HEK293 (cell line): ENCODE measurements around the gene MUC5B.
A peak's percentile ranks its signal among the peaks of the same experiment; 100 is the strongest.

Source experiments
- CTCF ChIA-PET: fragments of 350-600 bp; formaldehyde crosslinking; extraction: SDS; loops from one replicate; lab custom pipeline; 2021; ENCODE audit warnings: antibody characterized with exemption; lab: Yijun Ruan, JAX
- POLR2A ChIA-PET: fragments of 300-600 bp; formaldehyde crosslinking; extraction: SDS; loops from one replicate; lab custom pipeline; 2020; ENCODE audit warnings: antibody characterized with exemption, inconsistent platforms; lab: Yijun Ruan, JAX
- H3K27ac ChIP-seq: fragments of 200-500 bp; sonication (Bioruptor generic); 2 replicates; pipeline ENCODE4 v1.5.1; 2014; ENCODE audit warnings: low read depth, low read length, control low read depth, inconsistent platforms; ENCODE audit errors: extremely low read depth
- H3K36me3 ChIP-seq, 2 experiments: fragments of 200-500 bp in 1 of 2; sonication (Bioruptor generic) in 1 of 2; 1 replicate in 1 of 2; 2 replicates in 1 of 2; pipeline ENCODE4 v1.5.1; 2014 to 2017; ENCODE audit warnings: inconsistent platforms in 2 of 2, low read length in 2 of 2; ENCODE audit not compliant: control insufficient read depth in 2 of 2, insufficient read depth in 1 of 2
- H3K4me1 ChIP-seq: fragments of 200-500 bp; sonication (Bioruptor generic); 2 replicates; pipeline ENCODE4 v1.5.1; 2014; ENCODE audit warnings: mild to moderate bottlenecking, low read length, inconsistent platforms; ENCODE audit not compliant: control insufficient read depth, insufficient read depth
- H3K4me3 ChIP-seq: 2 replicates; pipeline ENCODE4 v1.5.1; 2011; ENCODE audit warnings: low read depth, mild to moderate bottlenecking, control low read depth, low read length, moderate library complexity
- H3K9me3 ChIP-seq: fragments of 200-500 bp; sonication (Bioruptor generic); 2 replicates; pipeline ENCODE4 v1.5.1; 2014; ENCODE audit warnings: low read depth, low read length, inconsistent platforms; ENCODE audit not compliant: control insufficient read depth, insufficient read depth
- GLIS1 ChIP-seq: fragments of 450-650 bp; formaldehyde crosslinking; IDR thresholded peaks from 2 replicates; pipeline ENCODE4 v1.5.1; 2016; ENCODE audit warnings: missing biosample characterization, missing genetic modification characterization
- GLIS2 ChIP-seq: fragments of 450-650 bp; formaldehyde crosslinking; IDR thresholded peaks from 2 replicates; pipeline ENCODE4 v1.5.1; 2016; ENCODE audit warnings: missing biosample characterization, missing genetic modification characterization
- PBX3 ChIP-seq: sonication (generic); formaldehyde crosslinking; IDR thresholded peaks from 2 replicates; pipeline ENCODE4 v1.8.1; 2022; ENCODE audit warnings: mild to moderate bottlenecking, moderate library complexity, missing genetic modification reagents
- SP2 ChIP-seq: fragments of 450-650 bp; formaldehyde crosslinking; IDR thresholded peaks from 2 replicates; pipeline ENCODE4 v1.5.1; 2016; ENCODE audit warnings: missing biosample characterization, missing genetic modification characterization
- SP3 ChIP-seq: fragments of 450-650 bp; formaldehyde crosslinking; IDR thresholded peaks from 2 replicates; pipeline ENCODE4 v1.5.1; 2016; ENCODE audit warnings: missing biosample characterization, missing genetic modification characterization
- SP7 ChIP-seq: fragments of 450-650 bp; formaldehyde crosslinking; IDR thresholded peaks from 2 replicates; pipeline ENCODE4 v1.5.1; 2016; ENCODE audit warnings: missing biosample characterization, missing genetic modification characterization
- ZBTB44 ChIP-seq: fragments of 450-650 bp; IDR thresholded peaks from 2 replicates; pipeline ENCODE4 v1.5.1; 2018; ENCODE audit warnings: missing biosample characterization, mild to moderate bottlenecking, missing genetic modification characterization
- ZBTB48 ChIP-seq: fragments of 450-650 bp; formaldehyde crosslinking; IDR thresholded peaks from 2 replicates; pipeline ENCODE4 v1.5.1; 2016; ENCODE audit warnings: missing biosample characterization, missing genetic modification characterization
- ZBTB8A ChIP-seq: fragments of 450-650 bp; formaldehyde crosslinking; IDR thresholded peaks from 2 replicates; pipeline ENCODE4 v1.5.1; 2016; ENCODE audit warnings: missing biosample characterization, missing genetic modification characterization
- ZIC2 ChIP-seq: fragments of 450-650 bp; formaldehyde crosslinking; IDR thresholded peaks from 2 replicates; pipeline ENCODE4 v1.5.1; 2016; ENCODE audit warnings: missing biosample characterization, missing genetic modification characterization
- ZNF10 ChIP-seq: fragments of 450-650 bp; formaldehyde crosslinking; IDR thresholded peaks from 2 replicates; pipeline ENCODE4 v1.5.1; 2017; ENCODE audit warnings: missing biosample characterization, missing genetic modification characterization
- ZNF114 ChIP-seq: fragments of 450-650 bp; formaldehyde crosslinking; IDR thresholded peaks from 2 replicates; pipeline ENCODE4 v1.5.0; 2017; ENCODE audit warnings: missing biosample characterization, missing genetic modification characterization
- ZNF184 ChIP-seq: fragments of 450-650 bp; IDR thresholded peaks from 2 replicates; pipeline ENCODE4 v1.5.1; 2018; ENCODE audit warnings: missing biosample characterization, mild to moderate bottlenecking, missing genetic modification characterization
- ZNF394 ChIP-seq: fragments of 450-650 bp; formaldehyde crosslinking; IDR thresholded peaks from 2 replicates; pipeline ENCODE4 v1.5.1; 2016; ENCODE audit warnings: missing biosample characterization, missing genetic modification characterization, mild to moderate bottlenecking, moderate library complexity, borderline replicate concordance
- ZNF416 ChIP-seq: fragments of 450-650 bp; formaldehyde crosslinking; IDR thresholded peaks from 2 replicates; pipeline ENCODE4 v1.5.1; 2016; ENCODE audit warnings: missing biosample characterization, missing genetic modification characterization
- ZNF747 ChIP-seq: fragments of 450-650 bp; formaldehyde crosslinking; IDR thresholded peaks from 2 replicates; pipeline ENCODE4 v1.5.1; 2016; ENCODE audit warnings: missing biosample characterization, missing genetic modification characterization
- TF ChIP-seq, protein P1 (sequence below): fragments of 450-650 bp; formaldehyde crosslinking; IDR thresholded peaks from 2 replicates; pipeline ENCODE4 v1.5.1; 2016; ENCODE audit warnings: missing biosample characterization, missing genetic modification characterization
- TF ChIP-seq, protein P2 (sequence below): fragments of 450-650 bp; formaldehyde crosslinking; conservative IDR thresholded peaks from 2 replicates; pipeline ENCODE4 v1.5.1; 2016; ENCODE audit warnings: low read depth, missing biosample characterization, missing genetic modification characterization

MUC5B gene

GRCh38 chr11:1308743-1309497 lies 86.1 kb downstream of the MUC5B start:
- no peaks in the 10 kb centered on the region for H3K9me3 ChIP-seq
- H3K4me1 ChIP-seq = no peaks in the 10 kb centered on the region
- CTCF ChIA-PET = no interaction called here
- POLR2A ChIA-PET = interaction anchor here (1.0 to 1.1 kb wide), 2 partner anchors 19 to 74 kb away, joined by 3 read pairs; no protein-coding TSS in a partner anchor
- TF ChIP-seq ZBTB8A (tag by site-specific recombination) = peak; percentile 79
- TF ChIP-seq, protein P1, sequence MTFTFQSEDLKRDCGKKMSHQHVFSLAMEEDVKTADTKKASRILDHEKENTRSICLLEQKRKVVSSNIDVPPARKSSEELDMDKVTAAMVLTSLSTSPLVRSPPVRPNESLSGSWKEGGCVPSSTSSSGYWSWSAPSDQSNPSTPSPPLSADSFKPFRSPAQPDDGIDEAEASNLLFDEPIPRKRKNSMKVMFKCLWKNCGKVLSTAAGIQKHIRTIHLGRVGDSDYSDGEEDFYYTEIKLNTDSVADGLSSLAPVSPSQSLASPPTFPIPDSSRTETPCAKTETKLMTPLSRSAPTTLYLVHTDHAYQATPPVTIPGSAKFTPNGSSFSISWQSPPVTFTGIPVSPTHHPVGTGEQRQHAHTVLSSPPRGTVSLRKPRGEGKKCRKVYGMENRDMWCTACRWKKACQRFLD (tag by site-specific recombination) = no peak
- no peak for TF ChIP-seq ZNF416 (tag by site-specific recombination)
- no peak for TF ChIP-seq ZNF10 (tag by site-specific recombination)
- TF ChIP-seq ZNF184 (tag by site-specific recombination) = no peak
- TF ChIP-seq ZNF114 = no peak
- no peak for TF ChIP-seq ZNF747 (tag by site-specific recombination)
- TF ChIP-seq, protein P2, sequence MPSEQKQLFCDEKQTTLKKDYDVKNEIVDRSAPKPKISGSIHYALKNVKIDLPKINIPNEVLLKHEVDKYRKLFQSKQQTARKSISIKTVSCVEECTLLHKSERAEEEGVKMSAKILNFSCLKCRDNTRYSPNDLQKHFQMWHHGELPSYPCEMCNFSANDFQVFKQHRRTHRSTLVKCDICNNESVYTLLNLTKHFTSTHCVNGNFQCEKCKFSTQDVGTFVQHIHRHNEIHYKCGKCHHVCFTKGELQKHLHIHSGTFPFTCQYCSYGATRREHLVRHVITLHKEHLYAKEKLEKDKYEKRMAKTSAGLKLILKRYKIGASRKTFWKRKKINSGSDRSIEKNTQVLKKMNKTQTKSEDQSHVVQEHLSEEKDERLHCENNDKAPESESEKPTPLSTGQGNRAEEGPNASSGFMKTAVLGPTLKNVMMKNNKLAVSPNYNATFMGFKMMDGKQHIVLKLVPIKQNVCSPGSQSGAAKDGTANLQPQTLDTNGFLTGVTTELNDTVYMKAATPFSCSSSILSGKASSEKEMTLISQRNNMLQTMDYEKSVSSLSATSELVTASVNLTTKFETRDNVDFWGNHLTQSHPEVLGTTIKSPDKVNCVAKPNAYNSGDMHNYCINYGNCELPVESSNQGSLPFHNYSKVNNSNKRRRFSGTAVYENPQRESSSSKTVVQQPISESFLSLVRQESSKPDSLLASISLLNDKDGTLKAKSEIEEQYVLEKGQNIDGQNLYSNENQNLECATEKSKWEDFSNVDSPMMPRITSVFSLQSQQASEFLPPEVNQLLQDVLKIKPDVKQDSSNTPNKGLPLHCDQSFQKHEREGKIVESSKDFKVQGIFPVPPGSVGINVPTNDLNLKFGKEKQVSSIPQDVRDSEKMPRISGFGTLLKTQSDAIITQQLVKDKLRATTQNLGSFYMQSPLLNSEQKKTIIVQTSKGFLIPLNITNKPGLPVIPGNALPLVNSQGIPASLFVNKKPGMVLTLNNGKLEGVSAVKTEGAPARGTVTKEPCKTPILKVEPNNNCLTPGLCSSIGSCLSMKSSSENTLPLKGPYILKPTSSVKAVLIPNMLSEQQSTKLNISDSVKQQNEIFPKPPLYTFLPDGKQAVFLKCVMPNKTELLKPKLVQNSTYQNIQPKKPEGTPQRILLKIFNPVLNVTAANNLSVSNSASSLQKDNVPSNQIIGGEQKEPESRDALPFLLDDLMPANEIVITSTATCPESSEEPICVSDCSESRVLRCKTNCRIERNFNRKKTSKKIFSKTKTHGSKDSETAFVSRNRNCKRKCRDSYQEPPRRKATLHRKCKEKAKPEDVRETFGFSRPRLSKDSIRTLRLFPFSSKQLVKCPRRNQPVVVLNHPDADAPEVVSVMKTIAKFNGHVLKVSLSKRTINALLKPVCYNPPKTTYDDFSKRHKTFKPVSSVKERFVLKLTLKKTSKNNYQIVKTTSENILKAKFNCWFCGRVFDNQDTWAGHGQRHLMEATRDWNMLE = no peak
- peak; percentile 68 for TF ChIP-seq SP2 (tag by site-specific recombination)
- TF ChIP-seq PBX3 (CRISPR knock-in tag) = no peak
- peak; percentile 60 for TF ChIP-seq ZIC2 (tag by site-specific recombination)
- peak; percentile 94 for TF ChIP-seq GLIS1 (tag by site-specific recombination)
- TF ChIP-seq SP3 (tag by site-specific recombination) = peak; percentile 84
- TF ChIP-seq ZBTB44 (tag by site-specific recombination) = no peak
- TF ChIP-seq GLIS2 (tag by site-specific recombination) = peak; percentile 84
- 0 out of 2 replicates have a peak, but pooled peaks have one; percentile 31 for TF ChIP-seq SP7 (tag by site-specific recombination)
- peak; percentile 40; the same call in 1 of the 2 replicates for TF ChIP-seq ZBTB48 (tag by site-specific recombination)
- TF ChIP-seq ZNF394 = no peak
- peak overlapping the region; percentile 13; the same call in 1 of the 2 replicates for H3K27ac ChIP-seq
- peaks cover 0 to 36% of the 10 kb centered on the region in 2 experiments; a peak in 1 of 3 replicates for H3K36me3 ChIP-seq
- peak overlapping the region; percentile 77 for H3K4me3 ChIP-seq
